GM18499 (cell line): ENCODE results near the gene BARX1.

ENCODE experiments used
- ATAC-seq: cut with Tn5 transposase; IDR thresholded peaks from one replicate; pipeline ENCODE4 v1.9.1; 2021; ENCODE audit warnings: moderate number of reproducible peaks; ENCODE audit not compliant: insufficient read depth, unreplicated experiment

The BARX1 gene

DNA sequence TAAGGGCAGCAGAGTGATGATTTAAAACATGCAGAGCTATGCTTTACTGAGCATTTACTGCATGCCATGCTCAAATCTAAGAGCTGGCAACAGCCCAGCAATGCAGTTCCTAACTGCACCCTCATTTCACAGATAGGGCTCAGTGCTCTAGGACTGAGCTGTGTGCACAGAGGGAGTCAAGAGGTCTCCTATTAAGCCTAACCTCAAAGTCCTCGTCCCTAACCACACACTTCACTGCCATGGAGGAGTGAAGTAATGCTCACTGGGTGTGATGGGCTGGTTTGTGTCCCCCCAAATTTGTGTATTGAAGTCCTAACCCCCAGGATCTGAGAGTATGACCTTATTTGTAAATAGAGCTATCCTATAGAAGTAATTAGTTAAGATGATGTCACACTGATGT, 25.9 kb downstream of the BARX1 start:
- no peak for ATAC-seq

- ATAC-seq = no peak
These were observed 32.6 kb downstream of the BARX1 start for GRCh38 chr9:93922535-93922934.

GRCh38 chr9:93920131-93920800, 34.9 kb downstream of the BARX1 start:
- ATAC-seq = no peak

DNA sequence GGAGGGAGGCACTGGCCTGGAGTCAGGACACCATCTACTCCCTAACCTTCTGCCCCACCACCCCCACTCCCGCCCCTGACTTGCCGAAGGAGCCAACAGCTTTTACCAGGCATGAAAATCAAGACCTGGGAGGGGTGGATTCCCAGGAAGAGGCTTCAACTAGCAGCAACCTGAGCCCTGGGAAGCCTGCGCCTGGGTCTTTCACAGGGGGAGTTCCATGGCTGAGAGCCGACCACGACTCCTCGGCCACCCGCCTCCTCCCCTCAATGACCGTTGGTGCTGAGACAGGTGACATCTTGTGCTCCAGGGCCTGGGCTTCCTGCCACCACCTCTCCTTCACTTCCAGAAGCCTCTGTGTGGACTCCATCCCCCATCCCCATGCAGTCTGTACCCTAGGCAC, 37.1 kb downstream of the BARX1 start:
- no peak for ATAC-seq

GRCh38 chr9:93917121-93917853, 37.9 kb downstream of the BARX1 start:
- ATAC-seq = no peak

DNA sequence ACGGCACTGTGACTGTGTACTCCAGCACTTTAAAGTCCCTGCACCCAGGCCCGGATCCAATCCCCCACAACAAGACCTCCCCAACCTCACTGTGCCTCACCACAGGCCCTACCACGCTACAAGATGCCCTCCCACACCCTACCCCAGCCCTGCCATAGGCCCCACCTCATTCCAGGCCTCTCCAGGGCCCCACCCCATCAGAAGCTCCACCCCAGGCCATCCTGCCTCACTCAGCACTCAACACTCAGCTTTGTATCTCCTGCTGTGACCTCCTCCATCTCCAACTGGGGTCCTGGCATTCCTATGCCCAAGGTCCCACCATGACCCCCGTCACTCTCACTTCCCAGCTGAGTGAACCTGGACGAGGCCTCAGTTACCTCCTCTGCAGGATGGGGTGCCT, 38.8 kb downstream of the BARX1 start:
- ATAC-seq = no peak

DNA sequence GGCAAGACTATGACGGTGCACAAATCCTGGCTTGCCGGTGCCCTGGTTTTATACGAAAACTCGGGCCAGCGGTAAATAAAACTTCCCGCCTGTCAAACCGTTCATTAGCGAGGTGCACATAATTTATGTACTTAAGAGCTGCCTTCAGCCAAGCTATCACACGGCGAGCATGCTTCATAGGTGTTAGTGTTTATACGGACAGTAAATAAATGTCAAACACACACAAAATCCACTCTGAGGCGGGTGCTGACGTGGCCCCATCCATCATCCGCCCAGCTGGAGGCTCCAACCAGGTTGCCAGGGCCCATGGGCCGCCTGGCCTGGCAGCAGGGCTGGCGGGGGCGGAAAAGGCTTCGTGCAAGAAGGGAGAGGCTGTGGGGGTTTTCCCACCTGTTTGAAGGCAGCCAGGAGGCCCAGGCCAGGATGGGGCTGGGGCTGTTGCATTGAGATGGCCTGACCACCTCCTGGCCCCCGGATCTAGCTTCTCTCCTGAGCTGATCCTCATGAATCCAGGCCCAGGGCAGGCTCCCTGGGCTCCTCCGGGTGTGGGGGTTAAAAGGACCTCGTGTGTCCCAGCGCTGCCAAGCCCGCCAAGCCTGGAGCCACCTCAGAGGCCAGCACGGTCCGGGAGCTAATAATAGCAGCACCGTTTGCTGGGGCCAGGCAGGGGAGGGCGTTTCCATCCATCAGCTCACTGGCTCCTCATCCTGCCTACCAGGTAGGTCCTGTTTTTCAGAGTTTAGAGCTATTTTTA, 43.2 kb downstream of the BARX1 start:
- no peak for ATAC-seq

DNA sequence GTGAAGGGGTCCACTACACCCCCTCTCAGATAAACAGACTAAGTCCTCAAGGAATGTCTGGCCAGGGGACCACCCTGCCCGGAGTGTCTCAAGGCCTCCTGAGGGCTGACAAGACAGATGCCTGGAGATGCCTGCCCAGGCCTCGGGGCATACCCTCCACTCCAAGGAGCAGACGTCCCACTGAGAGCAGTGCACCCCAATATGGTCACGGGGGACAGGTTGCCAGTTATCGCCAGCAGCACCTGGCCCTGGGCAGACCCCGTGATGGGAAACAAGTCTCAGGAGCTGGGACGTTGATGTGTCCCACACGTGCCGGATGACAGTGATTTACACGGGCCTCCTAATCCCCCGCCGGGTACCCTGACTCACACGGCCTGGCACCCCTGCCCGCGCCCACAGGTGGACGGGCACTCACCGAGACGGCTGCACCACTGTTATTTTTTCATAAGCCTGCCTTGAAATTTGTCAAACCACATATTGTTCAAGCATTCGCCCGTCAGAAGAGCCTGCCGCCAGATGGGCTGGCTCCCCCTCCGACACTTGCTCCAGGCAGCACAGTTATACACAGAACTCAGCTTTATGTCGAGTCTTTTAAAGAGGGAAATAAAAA, 43.9 kb downstream of the BARX1 start:
- no peak for ATAC-seq

GRCh38 chr9:93910598-93910997, 44.6 kb downstream of the BARX1 start:
- ATAC-seq = no peak

GRCh38 chr9:93910196-93910595, 45.0 kb downstream of the BARX1 start:
- ATAC-seq = no peak

GRCh38 chr9:93909242-93909616, 45.9 kb downstream of the BARX1 start:
- ATAC-seq = no peak

- ATAC-seq = no peak
These were observed 46.4 kb downstream of the BARX1 start for GRCh38 chr9:93908591-93909241.

GRCh38 chr9:93907551-93908199, 47.5 kb downstream of the BARX1 start:
- no peak for ATAC-seq

DNA sequence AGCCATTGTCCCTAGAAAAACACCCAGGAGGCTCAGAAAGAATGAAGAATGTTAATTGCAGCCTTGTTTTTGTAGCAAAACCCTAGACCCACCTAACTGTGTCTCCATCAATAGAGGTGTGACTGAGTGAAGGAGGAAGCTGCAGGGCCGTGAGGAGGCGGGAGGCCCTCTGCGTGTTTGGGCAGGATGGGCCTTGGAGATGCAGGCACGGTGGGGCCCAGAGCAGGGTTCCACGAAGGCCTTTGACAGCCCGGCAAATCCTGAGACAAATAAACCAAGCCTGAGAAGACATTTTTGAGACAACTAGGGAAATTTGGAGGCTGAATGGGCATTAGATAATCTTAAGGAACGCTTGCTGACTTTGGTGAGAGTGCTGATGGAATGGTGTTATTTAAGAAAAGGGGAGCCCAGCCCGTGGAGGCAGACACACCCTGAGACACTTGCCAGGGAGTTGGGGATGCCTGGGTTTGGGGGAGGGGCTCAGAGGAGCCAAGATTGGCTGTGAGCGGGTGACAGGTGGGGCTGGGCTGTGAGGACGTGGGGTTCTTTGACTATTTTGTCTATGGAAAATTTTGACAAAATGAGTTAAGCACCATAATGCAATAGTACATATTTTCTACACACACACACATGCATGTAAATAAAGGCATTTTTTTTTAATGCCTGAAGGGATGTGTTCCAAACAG, 48.8 kb downstream of the BARX1 start:
- no peak for ATAC-seq

GRCh38 chr9:93905473-93906133, 49.6 kb downstream of the BARX1 start:
- ATAC-seq = no peak

DNA sequence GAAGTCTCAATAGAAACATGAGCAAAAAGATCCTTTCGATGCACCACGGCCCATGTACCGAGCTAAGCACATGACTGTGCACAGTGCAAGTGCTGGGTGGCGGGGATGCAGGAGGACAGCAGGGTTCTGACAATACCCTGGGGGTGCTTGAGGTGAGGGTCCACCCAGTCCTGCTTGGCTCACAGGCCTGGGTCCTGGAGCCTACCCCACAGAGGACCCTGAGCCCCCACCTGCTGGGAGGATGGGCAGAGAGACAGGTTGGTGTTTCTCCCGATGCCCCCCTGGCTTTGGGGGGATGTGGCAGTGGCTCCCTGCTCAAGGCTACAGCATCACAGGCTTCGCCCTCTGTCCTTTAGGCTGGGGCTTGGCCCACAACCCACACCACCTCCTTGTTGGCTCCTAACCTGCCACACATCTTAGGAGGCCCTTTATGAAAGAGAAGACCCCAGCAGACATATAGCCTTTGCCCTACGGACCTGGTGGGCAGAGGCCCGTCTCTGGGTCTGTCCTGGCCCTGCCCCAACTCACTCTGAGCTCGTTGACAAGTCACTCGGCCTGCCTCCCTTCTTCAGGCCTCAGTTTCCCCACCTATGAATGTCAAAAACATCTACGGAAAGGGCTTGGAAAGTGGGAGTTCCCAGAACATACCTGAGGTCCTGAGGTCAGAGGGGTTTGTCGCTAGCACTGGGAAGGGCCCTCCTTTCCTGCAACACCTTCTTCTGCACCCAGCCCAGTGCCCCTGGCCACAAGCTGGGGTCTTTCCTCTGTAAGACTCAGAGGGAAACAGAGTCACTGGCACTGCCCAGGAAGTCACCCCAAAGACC, 50.3 kb downstream of the BARX1 start:
- no peak for ATAC-seq

- ATAC-seq = no peak
These were observed 51.1 kb downstream of the BARX1 start for GRCh38 chr9:93903886-93904648.
